Activated CD4-positive, CD25-positive, alpha-beta regulatory T cell treated with anti-CD3 and anti-CD28 coated beads, Interleukin-2, amount 50 U/mL, for 16 hours (primary cell): ENCODE measurements around the gene CEACAM6.
A peak's percentile ranks its signal among the peaks of the same experiment; 100 is the strongest.
"Not testable (repeated sequence)": the region's sequence is repeated elsewhere in the genome, so short reads cannot be mapped to it uniquely, and the experiment has no call there.

Source experiments
- DNase-seq: peaks from one replicate; pipeline ENCODE4 v3.0.0-alpha.2; 2020; ENCODE audit warnings: low read depth, low spot score

CEACAM6 gene

GRCh38 chr19:41746593-41747227 is 8.6 kb upstream of the CEACAM6 start:
- DNase-seq: no peak

- no peak for DNase-seq
Measured at GRCh38 chr19:41748012-41748411, 7.3 kb upstream of the CEACAM6 start.

- DNase-seq: not testable (repeated sequence)
Measured at GRCh38 chr19:41750248-41751134, 4.8 kb upstream of the CEACAM6 start.

GRCh38 chr19:41753159-41753558 is 2.2 kb upstream of the CEACAM6 start:
- peak; percentile 54 for DNase-seq

- peak; percentile 57 for DNase-seq
Measured at GRCh38 chr19:41753936-41754529, 1.3 kb upstream of the CEACAM6 start.

GRCh38 chr19:41758846-41759245 is 3.5 kb downstream of the CEACAM6 start:
- no peak for DNase-seq

GRCh38 chr19:41767115-41767514 is 11.8 kb downstream of the CEACAM6 start:
- no peak for DNase-seq

- DNase-seq: not testable (repeated sequence)
Measured at GRCh38 chr19:41768105-41768504, 12.8 kb downstream of the CEACAM6 start.

GRCh38 chr19:41769608-41770007 is 14.3 kb downstream of the CEACAM6 start:
- DNase-seq: no peak

GRCh38 chr19:41771410-41771809 is 16.1 kb downstream of the CEACAM6 start:
- DNase-seq: no peak

- peak; percentile 8 for DNase-seq
Measured at GRCh38 chr19:41774515-41774980, 19.2 kb downstream of the CEACAM6 start.

- DNase-seq: no peak
Measured at GRCh38 chr19:41776700-41777099, 21.4 kb downstream of the CEACAM6 start.

- DNase-seq: no peak
Measured at GRCh38 chr19:41783612-41784011, 28.3 kb downstream of the CEACAM6 start.

GRCh38 chr19:41784312-41784711 is 29.0 kb downstream of the CEACAM6 start:
- DNase-seq: no peak

GRCh38 chr19:41784743-41785142 is 29.4 kb downstream of the CEACAM6 start:
- no peak for DNase-seq

- DNase-seq: peak; percentile 55
Measured at GRCh38 chr19:41785653-41786052, 30.3 kb downstream of the CEACAM6 start.

GRCh38 chr19:41787055-41787454 is 31.7 kb downstream of the CEACAM6 start:
- DNase-seq: no peak

- DNase-seq: not testable (repeated sequence)
Measured at GRCh38 chr19:41788518-41788917, 33.2 kb downstream of the CEACAM6 start.

GRCh38 chr19:41789053-41789452 is 33.7 kb downstream of the CEACAM6 start:
- DNase-seq: not testable (repeated sequence)

GRCh38 chr19:41792513-41793413 is 37.4 kb downstream of the CEACAM6 start:
- DNase-seq: no peak

GRCh38 chr19:41793414-41793727 is 38.0 kb downstream of the CEACAM6 start:
- DNase-seq: no peak
